LNCAP (cell line): ENCODE data around the gene DNMBP.

Experiments used
- CTCF ChIP-seq: fragments of 450-650 bp; IDR thresholded peaks from 2 replicates; pipeline ENCODE4 v1.5.1; 2017; ENCODE audit warnings: mild to moderate bottlenecking

Gene DNMBP

DNA sequence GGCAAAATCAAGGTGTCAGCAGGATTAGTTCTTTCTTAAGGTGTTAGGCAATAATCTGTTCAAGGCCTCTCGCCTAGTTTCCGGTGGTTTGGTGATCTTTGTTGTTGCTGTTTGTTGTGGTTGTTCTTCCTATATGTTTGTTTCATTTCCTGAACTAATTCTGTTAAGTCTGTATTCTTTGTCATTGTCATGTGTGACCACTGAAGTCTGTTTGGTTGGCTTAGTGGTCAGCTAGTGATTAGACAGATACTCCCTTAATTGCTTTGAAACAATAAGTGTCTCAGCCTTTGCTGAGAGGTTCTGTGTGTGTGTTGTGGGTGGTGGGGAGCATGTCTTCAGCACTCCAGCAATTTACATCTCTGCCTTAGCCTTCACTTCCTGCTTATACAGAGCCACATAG is 181.3 kb downstream of the DNMBP start:
- no peak for TF ChIP-seq CTCF

DNA sequence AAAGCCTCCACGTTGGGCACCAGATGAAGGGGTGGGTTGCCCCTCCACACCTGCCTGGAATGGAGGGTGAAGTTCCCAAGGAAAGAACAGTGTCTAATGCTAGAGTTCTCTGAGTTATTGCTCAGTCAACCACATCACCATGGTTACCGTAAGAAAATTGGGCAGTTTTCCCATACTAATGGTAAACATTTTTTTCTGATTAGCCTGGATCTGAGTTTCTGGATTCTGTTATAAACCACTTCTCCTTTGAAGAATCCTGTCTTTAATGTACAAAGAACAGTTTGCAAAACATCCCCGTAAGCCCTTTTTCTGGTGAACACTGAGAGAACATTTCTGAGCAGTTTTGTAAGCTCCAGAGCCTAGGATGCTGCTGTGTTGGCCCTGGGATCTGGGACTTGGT is 181.8 kb downstream of the DNMBP start:
- no peak for TF ChIP-seq CTCF
